Smooth muscle cell (in vitro differentiated cells): ENCODE data around the gene PDIK1L. TPM values are rescaled to one million over a fixed set of nuclear protein-coding genes. Genes with fewer than 3 reads are reported as not detected.

Source experiments
- DNase-seq: peaks from one replicate; lab custom pipeline; 2025; ENCODE audit not compliant: unreplicated experiment; lab: John Stamatoyannopoulos, UW
- H2AFZ ChIP-seq: fragments of 200-600 bp; sonication (generic); 2 replicates; pipeline ENCODE4 v1.6.0; 2016; ENCODE audit warnings: antibody characterized with exemption, low read depth, mild to moderate bottlenecking
- H3F3A ChIP-seq: fragments of 200-600 bp; sonication (generic); 2 replicates; pipeline ENCODE4 v1.6.0; 2017; ENCODE audit warnings: antibody characterized with exemption, low read depth
- H3K27ac ChIP-seq: fragments of 200-600 bp; sonication (generic); 2 replicates; pipeline ENCODE4 v1.5.1; 2016; ENCODE audit warnings: low read depth, mild to moderate bottlenecking
- H3K27me3 ChIP-seq: fragments of 200-600 bp; sonication (generic); 2 replicates; pipeline ENCODE4 v1.6.1; 2016; ENCODE audit warnings: low read depth, mild to moderate bottlenecking
- H3K36me3 ChIP-seq: fragments of 200-600 bp; sonication (generic); 2 replicates; pipeline ENCODE4 v1.5.1; 2016; ENCODE audit warnings: low read depth
- H3K4me1 ChIP-seq: fragments of 200-600 bp; sonication (generic); 2 replicates; pipeline ENCODE4 v1.5.1; 2016; ENCODE audit warnings: low read depth
- H3K4me2 ChIP-seq: fragments of 200-600 bp; sonication (generic); 2 replicates; pipeline ENCODE4 v1.6.0; 2016; ENCODE audit warnings: mild to moderate bottlenecking
- H3K4me3 ChIP-seq: fragments of 200-600 bp; sonication (generic); 2 replicates; pipeline ENCODE4 v1.5.1; 2016; ENCODE audit warnings: mild to moderate bottlenecking
- H3K79me2 ChIP-seq: fragments of 200-600 bp; sonication (generic); 2 replicates; pipeline ENCODE4 v1.6.0; 2016; ENCODE audit warnings: low read depth, mild to moderate bottlenecking
- H3K9ac ChIP-seq: fragments of 200-600 bp; sonication (generic); 2 replicates; pipeline ENCODE4 v1.6.0; 2016; ENCODE audit warnings: low read depth
- H3K9me3 ChIP-seq: fragments of 200-600 bp; sonication (generic); replicated peaks from 2 replicates; pipeline ENCODE4 v1.5.1; 2016; ENCODE audit warnings: low read depth
- H4K20me1 ChIP-seq: fragments of 200-600 bp; sonication (generic); 2 replicates; pipeline ENCODE4 v1.6.0; 2016; ENCODE audit warnings: low read depth
- WGBS: methylation state at CpG from one replicate; pipeline ENCODE4 v1.1.7; 2016; ENCODE audit warnings: low lambda C conversion rate; 5-methylcytosine and 5-hydroxymethylcytosine counted together
- polyA plus RNA-seq: library from polyadenylated mRNA; unstranded; fragments of >200 nt; fragmentation: Nextera tagmentation; extraction: Ambion mirVana; gene quantifications from 2 replicates; pipeline ENCODE4 v1.2.1, GENCODE V29; 2016
- total RNA-seq: library from RNA; depleted of rRNA; stranded (reverse); fragments of >200 nt; gene quantifications from 2 replicates; pipeline ENCODE4 v1.2.3, GENCODE V29; 2014
- TF ChIP-seq, protein P1 (sequence below): fragments of 200-600 bp; sonication (generic); IDR thresholded peaks from 2 replicates; pipeline ENCODE4 v1.5.1; 2017; ENCODE audit warnings: borderline replicate concordance, mild to moderate bottlenecking, antibody characterized with exemption; ENCODE audit not compliant: insufficient read depth, poor library complexity, severe bottlenecking

Gene PDIK1L
- total and polyA plus RNA-seq, 2 experiments from 2014 or later = 1.9 to 3.7 TPM

DNA sequence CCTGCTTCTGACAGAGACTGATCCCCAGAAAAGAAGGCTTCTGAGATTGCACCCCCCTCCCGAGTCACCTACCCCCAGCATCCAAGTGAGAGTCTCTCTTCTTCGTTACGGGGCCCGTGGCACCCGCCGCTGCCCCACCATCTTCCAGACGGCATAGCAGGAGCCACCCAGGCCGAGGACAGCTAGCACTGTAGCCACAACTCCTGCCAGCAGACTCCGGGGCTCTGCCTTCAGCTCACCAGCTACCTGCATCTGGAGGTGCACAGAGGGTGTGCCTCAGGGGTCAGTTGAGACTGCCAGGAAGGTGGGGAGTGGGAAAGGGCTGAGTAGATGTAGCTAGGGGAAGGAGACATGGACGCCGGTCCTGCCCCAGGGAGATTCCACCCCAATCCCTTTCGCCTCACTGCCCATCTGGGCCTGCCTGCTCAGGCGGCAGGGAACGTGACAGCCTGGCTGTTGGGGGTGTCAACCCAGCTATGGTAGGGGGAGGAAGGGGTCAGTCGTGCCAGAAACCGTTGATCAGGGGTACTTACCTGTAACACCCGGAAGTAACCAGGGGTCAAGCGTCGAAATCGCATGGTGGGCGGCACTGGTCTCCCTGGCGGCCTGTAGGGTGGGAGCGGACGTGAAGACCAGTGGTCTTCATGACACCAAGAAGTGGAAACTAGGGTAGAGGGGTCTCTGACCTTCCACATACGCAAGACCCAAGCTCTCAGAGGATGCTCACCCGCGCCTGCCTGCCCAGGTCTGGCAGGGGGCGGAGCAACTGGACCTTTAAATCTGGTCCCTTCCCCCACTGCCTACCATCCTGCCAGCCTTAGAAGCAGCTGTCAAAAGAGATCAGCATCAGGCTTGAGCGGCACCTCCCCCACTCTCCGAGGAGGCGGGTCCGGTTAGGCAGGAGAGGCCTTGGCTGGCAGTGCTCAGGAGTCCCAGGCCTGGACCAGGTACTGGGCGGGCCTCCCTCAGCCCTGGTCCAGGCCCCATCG is 59.8 kb downstream of the PDIK1L start, which contains the start of gene ZNF593OS:
Gene ZNF593OS (minus strand): TSS at position 749 of the 989 bp plus-strand sequence. CDS start 171 bp downstream, at position 578.
- Histone ChIP-seq H3K4me1 (peaks cover 20% of the 10 kb centered on the region), H3K27me3 (no peaks in the 10 kb centered on the region), H3K9ac (no peak within 1 kb of the TSS), H3K4me3 (peak within 1 kb of the TSS; percentile 84), H3K4me2 (peak within 1 kb of the TSS; percentile 97), H2AFZ (no peak within 1 kb of the TSS), H3K79me2 (peaks cover 4% of the 10 kb centered on the region), H3K9me3 (no peaks in the 10 kb centered on the region), H3K36me3 (no peaks in the 10 kb centered on the region), H3F3A (no peaks in the 10 kb centered on the region), H3K27ac (no peak within 1 kb of the TSS), H4K20me1 (no peaks in the 10 kb centered on the region)
- TF ChIP-seq, protein P1, sequence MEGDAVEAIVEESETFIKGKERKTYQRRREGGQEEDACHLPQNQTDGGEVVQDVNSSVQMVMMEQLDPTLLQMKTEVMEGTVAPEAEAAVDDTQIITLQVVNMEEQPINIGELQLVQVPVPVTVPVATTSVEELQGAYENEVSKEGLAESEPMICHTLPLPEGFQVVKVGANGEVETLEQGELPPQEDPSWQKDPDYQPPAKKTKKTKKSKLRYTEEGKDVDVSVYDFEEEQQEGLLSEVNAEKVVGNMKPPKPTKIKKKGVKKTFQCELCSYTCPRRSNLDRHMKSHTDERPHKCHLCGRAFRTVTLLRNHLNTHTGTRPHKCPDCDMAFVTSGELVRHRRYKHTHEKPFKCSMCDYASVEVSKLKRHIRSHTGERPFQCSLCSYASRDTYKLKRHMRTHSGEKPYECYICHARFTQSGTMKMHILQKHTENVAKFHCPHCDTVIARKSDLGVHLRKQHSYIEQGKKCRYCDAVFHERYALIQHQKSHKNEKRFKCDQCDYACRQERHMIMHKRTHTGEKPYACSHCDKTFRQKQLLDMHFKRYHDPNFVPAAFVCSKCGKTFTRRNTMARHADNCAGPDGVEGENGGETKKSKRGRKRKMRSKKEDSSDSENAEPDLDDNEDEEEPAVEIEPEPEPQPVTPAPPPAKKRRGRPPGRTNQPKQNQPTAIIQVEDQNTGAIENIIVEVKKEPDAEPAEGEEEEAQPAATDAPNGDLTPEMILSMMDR = no peak
- WGBS = 95% methylated on average over 33 of the region's 34 CpGs
- DNase-seq = no peak

Other genes with a start within 250 kb of the PDIK1L start
- 8.8 and 10.0 TPM in 2 replicates for gene PAQR7, start 236.1 kb upstream of the PDIK1L start, total RNA-seq
- gene PAQR7, start 236.1 kb upstream of the PDIK1L start, polyA plus RNA-seq = 2.9 and 3.7 TPM in 2 replicates
- 112 and 115 TPM in 2 replicates for gene STMN1, start 205.4 kb upstream of the PDIK1L start, total RNA-seq
- gene STMN1, start 205.4 kb upstream of the PDIK1L start, polyA plus RNA-seq = 309 and 331 TPM in 2 replicates
- gene PAFAH2, start 113.8 kb upstream of the PDIK1L start, total RNA-seq = 9.2 and 9.4 TPM in 2 replicates
- gene PAFAH2, start 113.8 kb upstream of the PDIK1L start, polyA plus RNA-seq = 9.6 and 13.2 TPM in 2 replicates
- gene EXTL1, start 90.0 kb upstream of the PDIK1L start, total RNA-seq = 11.2 and 14.1 TPM in 2 replicates
- gene EXTL1, start 90.0 kb upstream of the PDIK1L start, polyA plus RNA-seq = 9.2 and 25.8 TPM in 2 replicates
- 0.27 TPM in 1 of 2 replicates, not detected in the other for gene SLC30A2, start 65.7 kb upstream of the PDIK1L start, total RNA-seq
- 0.53 and 0.56 TPM in 2 replicates for gene SLC30A2, start 65.7 kb upstream of the PDIK1L start, polyA plus RNA-seq
- not detected in 2 replicates for gene TRIM63, start 44.2 kb upstream of the PDIK1L start, total RNA-seq
- 0.14 and 0.97 TPM in 2 replicates for gene TRIM63, start 44.2 kb upstream of the PDIK1L start, polyA plus RNA-seq
- not detected in 2 replicates for gene FAM110D, start 47.3 kb downstream of the PDIK1L start, total RNA-seq
- 0.08 TPM in 1 of 2 replicates, not detected in the other for gene FAM110D, start 47.3 kb downstream of the PDIK1L start, polyA plus RNA-seq
- not detected in 2 replicates for gene C1orf232, start 57.1 kb downstream of the PDIK1L start, total RNA-seq
- not detected in 2 replicates for gene C1orf232, start 57.1 kb downstream of the PDIK1L start, polyA plus RNA-seq
- 9.2 and 38.4 TPM in 2 replicates for gene ZNF593, start 58.1 kb downstream of the PDIK1L start, total RNA-seq
- 52.4 and 67.7 TPM in 2 replicates for gene ZNF593, start 58.1 kb downstream of the PDIK1L start, polyA plus RNA-seq
- not detected in 2 replicates for gene ZNF593OS, start 60.0 kb downstream of the PDIK1L start, total RNA-seq
- 1.5 TPM in 1 of 2 replicates, not detected in the other for gene ZNF593OS, start 60.0 kb downstream of the PDIK1L start, polyA plus RNA-seq
- gene CNKSR1, start 65.7 kb downstream of the PDIK1L start, total RNA-seq = 2.6 and 6.6 TPM in 2 replicates
- gene CNKSR1, start 65.7 kb downstream of the PDIK1L start, polyA plus RNA-seq = 1.4 and 8.6 TPM in 2 replicates
- not detected in 2 replicates for gene CATSPER4, start 78.8 kb downstream of the PDIK1L start, total RNA-seq
- gene CATSPER4, start 78.8 kb downstream of the PDIK1L start, polyA plus RNA-seq = not detected in 2 replicates
- gene CEP85, start 122.4 kb downstream of the PDIK1L start, total RNA-seq = 6.0 and 7.9 TPM in 2 replicates
- gene CEP85, start 122.4 kb downstream of the PDIK1L start, polyA plus RNA-seq = 3.9 and 8.0 TPM in 2 replicates
- 162 and 241 TPM in 2 replicates for gene SH3BGRL3, start 168.3 kb downstream of the PDIK1L start, total RNA-seq
- gene SH3BGRL3, start 168.3 kb downstream of the PDIK1L start, polyA plus RNA-seq = 1,359 and 1,367 TPM in 2 replicates
- 3.3 and 4.8 TPM in 2 replicates for gene UBXN11, start 194.8 kb downstream of the PDIK1L start, total RNA-seq
- 17.7 and 20.3 TPM in 2 replicates for gene UBXN11, start 194.8 kb downstream of the PDIK1L start, polyA plus RNA-seq
- gene CD52, start 206.1 kb downstream of the PDIK1L start, total RNA-seq = 1.1 TPM in 1 of 2 replicates, not detected in the other
- 0.39 and 1.3 TPM in 2 replicates for gene CD52, start 206.1 kb downstream of the PDIK1L start, polyA plus RNA-seq
- gene CRYBG2, start 242.3 kb downstream of the PDIK1L start, total RNA-seq = 5.2 and 9.5 TPM in 2 replicates
- 4.1 and 9.8 TPM in 2 replicates for gene CRYBG2, start 242.3 kb downstream of the PDIK1L start, polyA plus RNA-seq